ENCODE results near the gene ADAM21. TPM values are rescaled to one million over a fixed set of nuclear protein-coding genes. Genes with fewer than 3 reads are reported as not detected.

Gene ADAM21
- total RNA-seq, 2 experiments from 2014 or later = not detected

GRCh38 chr14:70441641-70442040, 10.3 kb upstream of the ADAM21 start:
- TF ChIP-seq, protein P1, sequence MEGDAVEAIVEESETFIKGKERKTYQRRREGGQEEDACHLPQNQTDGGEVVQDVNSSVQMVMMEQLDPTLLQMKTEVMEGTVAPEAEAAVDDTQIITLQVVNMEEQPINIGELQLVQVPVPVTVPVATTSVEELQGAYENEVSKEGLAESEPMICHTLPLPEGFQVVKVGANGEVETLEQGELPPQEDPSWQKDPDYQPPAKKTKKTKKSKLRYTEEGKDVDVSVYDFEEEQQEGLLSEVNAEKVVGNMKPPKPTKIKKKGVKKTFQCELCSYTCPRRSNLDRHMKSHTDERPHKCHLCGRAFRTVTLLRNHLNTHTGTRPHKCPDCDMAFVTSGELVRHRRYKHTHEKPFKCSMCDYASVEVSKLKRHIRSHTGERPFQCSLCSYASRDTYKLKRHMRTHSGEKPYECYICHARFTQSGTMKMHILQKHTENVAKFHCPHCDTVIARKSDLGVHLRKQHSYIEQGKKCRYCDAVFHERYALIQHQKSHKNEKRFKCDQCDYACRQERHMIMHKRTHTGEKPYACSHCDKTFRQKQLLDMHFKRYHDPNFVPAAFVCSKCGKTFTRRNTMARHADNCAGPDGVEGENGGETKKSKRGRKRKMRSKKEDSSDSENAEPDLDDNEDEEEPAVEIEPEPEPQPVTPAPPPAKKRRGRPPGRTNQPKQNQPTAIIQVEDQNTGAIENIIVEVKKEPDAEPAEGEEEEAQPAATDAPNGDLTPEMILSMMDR (conservative IDR thresholded peaks at IDR 0.05; ENCODE audit: low read length) = no peak
- TF ChIP-seq EZH2phosphoT487 (IDR thresholded peaks at IDR 0.05; ENCODE audit: borderline replicate concordance, low read depth, low read length) = no peak
- no peaks in the 10 kb centered on the region for H3K9me2 ChIP-seq (ENCODE audit: insufficient read depth, low read length)
- intact Hi-C loops (cut with micrococcal nuclease; ENCODE audit: unreplicated experiment) = no loop called here
- no peak overlapping the region for H2AFZ ChIP-seq (ENCODE audit: low read length)
- H3K4me3 ChIP-seq (ENCODE audit: low read depth, low read length, poor library complexity, severe bottlenecking) = no peak overlapping the region
- ChIA-PET CTCF (ENCODE audit: unreplicated experiment) (no interaction called here), POLR2A (no interaction called here)
- no TSS peak for BruUV-seq (replicated peaks)
- no peaks in the 10 kb centered on the region for H3K36me3 ChIP-seq (ENCODE audit: insufficient read depth, low read length)
- no peak for DNase-seq (ENCODE audit: low spot score)
- H3K4me2 ChIP-seq (ENCODE audit: low read length) = no peak overlapping the region
- no peaks in the 10 kb centered on the region for H4K20me1 ChIP-seq (ENCODE audit: insufficient read depth, low read length)
- H3K79me2 ChIP-seq (ENCODE audit: insufficient read depth, low read depth, low read length) = no peaks in the 10 kb centered on the region
- H3K27ac ChIP-seq (ENCODE audit: low read depth, low read length, poor library complexity, severe bottlenecking) = no peak overlapping the region
- H3K4me1 ChIP-seq (ENCODE audit: insufficient read depth, low read length, poor library complexity, severe bottlenecking) = no peaks in the 10 kb centered on the region
- H3K9me3 ChIP-seq (ENCODE audit: low read length) = 0 out of 2 replicates have a peak, but pooled peaks cover 16% of the 10 kb centered on the region

DNA sequence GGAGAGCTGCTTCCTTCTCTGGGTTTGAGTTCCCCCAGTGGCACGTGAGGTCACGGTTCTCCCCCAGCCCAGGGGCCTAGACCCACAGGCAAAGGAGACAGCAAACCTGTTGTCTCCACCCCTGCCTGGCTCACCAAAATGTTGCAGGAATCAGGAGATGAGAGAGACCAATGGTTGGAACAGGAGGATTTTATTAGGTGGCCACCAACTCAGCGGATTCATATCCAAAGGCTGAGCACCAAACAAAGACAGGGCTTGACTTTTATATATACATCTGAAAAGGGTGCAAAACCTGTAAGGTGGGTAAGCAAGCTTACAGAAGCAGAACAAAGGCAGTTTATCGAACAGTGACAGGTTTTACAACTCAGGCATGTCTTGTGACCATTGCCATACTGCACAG, 9.2 kb upstream of the ADAM21 start:
- BruUV-seq (replicated peaks) = no TSS peak

DNA sequence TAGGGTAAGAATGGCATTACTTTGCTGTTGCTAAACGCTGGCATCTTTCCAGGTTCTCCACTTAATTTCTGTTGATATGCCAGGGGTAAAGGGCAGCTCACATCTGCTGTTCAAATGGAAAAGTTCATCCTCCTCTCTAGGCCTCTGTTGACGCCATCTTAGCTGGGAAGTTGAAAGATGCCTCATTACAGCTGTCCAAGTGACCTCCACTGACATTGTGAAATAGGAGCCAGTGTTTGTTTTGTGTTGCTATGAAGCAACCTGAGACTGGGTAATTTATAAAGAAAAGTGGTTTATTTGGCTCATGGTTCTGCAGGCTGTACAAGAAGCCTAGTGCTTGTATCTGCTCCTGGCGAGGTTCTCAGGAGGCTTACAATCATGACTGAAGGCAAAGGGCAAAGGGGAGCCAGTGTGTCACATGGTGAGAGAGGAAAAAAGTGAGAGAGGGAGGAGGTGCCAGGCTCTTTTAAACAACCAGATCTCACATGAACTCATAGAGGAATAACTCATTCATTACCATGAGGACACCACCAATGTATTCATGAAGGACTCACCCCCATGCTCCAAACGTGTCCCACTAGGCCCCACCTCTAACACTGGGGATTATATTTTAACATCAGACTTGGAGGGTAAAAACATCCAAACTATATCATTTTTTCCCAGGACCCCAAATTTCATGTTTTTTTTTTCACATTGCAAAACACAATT, 3.2 kb upstream of the ADAM21 start:
- Histone ChIP-seq H3K4me3 (ENCODE audit: low read depth, low read length, poor library complexity, severe bottlenecking) (no peak overlapping the region), H3K79me2 (ENCODE audit: insufficient read depth, low read depth, low read length) (no peaks in the 10 kb centered on the region), H2AFZ (ENCODE audit: low read length) (no peak overlapping the region), H3K9me2 (ENCODE audit: insufficient read depth, low read length) (no peaks in the 10 kb centered on the region), H3K4me2 (ENCODE audit: low read length) (no peak overlapping the region), H3K36me3 (ENCODE audit: insufficient read depth, low read length) (no peaks in the 10 kb centered on the region), H3K4me1 (ENCODE audit: insufficient read depth, low read length, poor library complexity, severe bottlenecking) (no peaks in the 10 kb centered on the region), H4K20me1 (ENCODE audit: insufficient read depth, low read length) (no peaks in the 10 kb centered on the region), H3K27ac (ENCODE audit: low read depth, low read length, poor library complexity, severe bottlenecking) (no peak overlapping the region), H3K9me3 (ENCODE audit: low read length) (no peaks in the 10 kb centered on the region)
- DNase-seq (ENCODE audit: low spot score) = no peak
- TF ChIP-seq EZH2phosphoT487 (IDR thresholded peaks at IDR 0.05; ENCODE audit: borderline replicate concordance, low read depth, low read length) = no peak
- TF ChIP-seq, protein P1 (conservative IDR thresholded peaks at IDR 0.05; ENCODE audit: low read length) = no peak
- intact Hi-C loops (cut with micrococcal nuclease; ENCODE audit: unreplicated experiment) = no loop called here
- BruUV-seq (replicated peaks) = no TSS peak
- POLR2A ChIA-PET = no interaction called here
- CTCF ChIA-PET (ENCODE audit: unreplicated experiment) = no interaction called here

More for the DNA sequence above, 9.2 kb upstream of the ADAM21 start:
- peak; percentile 6 for DNase-seq (ENCODE audit: low spot score)
- Histone ChIP-seq H4K20me1 (ENCODE audit: insufficient read depth, low read length) (no peaks in the 10 kb centered on the region), H3K36me3 (ENCODE audit: insufficient read depth, low read length) (no peaks in the 10 kb centered on the region), H2AFZ (ENCODE audit: low read length) (no peak overlapping the region), H3K27ac (ENCODE audit: low read depth, low read length, poor library complexity, severe bottlenecking) (no peak overlapping the region), H3K9me3 (ENCODE audit: low read length) (0 out of 2 replicates have a peak, but pooled peaks cover 16% of the 10 kb centered on the region), H3K79me2 (ENCODE audit: insufficient read depth, low read depth, low read length) (no peaks in the 10 kb centered on the region), H3K4me2 (ENCODE audit: low read length) (no peak overlapping the region), H3K4me3 (ENCODE audit: low read depth, low read length, poor library complexity, severe bottlenecking) (no peak overlapping the region), H3K4me1 (ENCODE audit: insufficient read depth, low read length, poor library complexity, severe bottlenecking) (no peaks in the 10 kb centered on the region), H3K9me2 (ENCODE audit: insufficient read depth, low read length) (no peaks in the 10 kb centered on the region)
- no peak for TF ChIP-seq EZH2phosphoT487 (IDR thresholded peaks at IDR 0.05; ENCODE audit: borderline replicate concordance, low read depth, low read length)
- TF ChIP-seq, protein P1 (conservative IDR thresholded peaks at IDR 0.05; ENCODE audit: low read length) = no peak
- intact Hi-C loops (cut with micrococcal nuclease; ENCODE audit: unreplicated experiment) = no loop called here
- POLR2A ChIA-PET = no interaction called here
- CTCF ChIA-PET (ENCODE audit: unreplicated experiment) = no interaction called here
